Inflammatory macrophage treated with lipopolysaccharide for 1 hour (primary cell): ENCODE results near the gene HOXC5.

Experiments
- DNase-seq, 2 donors: peaks; one replicate each; pipeline ENCODE4 v3.0.0-alpha.2; 2020 to 2022

HOXC5 gene

DNA sequence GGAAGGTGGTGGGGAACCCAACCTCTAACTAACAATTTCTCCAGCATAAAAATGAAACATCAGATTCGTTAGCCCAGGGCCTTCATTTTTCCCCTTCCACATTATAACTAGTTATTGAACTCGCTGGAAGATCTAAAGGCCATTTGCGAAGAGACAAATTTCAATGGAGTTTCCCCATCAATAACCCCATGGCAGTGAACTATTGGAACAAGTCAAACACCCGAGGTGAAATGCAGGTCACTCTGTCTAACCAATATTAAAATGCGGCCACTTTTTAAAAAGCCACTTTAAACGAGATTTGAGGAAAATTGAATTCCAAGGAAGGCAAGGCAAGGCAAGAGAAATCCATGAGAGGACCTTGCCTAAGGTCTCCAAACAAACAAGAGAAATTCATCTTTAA, 16.3 kb downstream of the HOXC5 start:
- DNase-seq = no peak

DNA sequence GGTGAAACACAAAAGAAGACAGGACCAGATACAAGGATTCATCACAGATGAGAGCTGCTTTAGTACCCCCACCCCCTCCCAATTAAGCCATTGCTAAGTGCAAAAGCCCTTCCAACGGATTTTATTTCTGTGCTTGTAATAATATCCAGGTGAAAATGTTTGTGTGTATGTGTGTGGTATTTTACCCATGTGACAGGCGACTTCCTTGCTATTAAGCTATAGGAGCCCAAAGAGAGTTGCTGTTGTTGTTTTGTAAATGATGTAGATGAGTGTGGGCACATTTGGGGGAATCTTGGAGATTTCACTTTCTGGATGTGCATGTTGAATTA, 17.6 kb downstream of the HOXC5 start:
- DNase-seq = no peak

DNA sequence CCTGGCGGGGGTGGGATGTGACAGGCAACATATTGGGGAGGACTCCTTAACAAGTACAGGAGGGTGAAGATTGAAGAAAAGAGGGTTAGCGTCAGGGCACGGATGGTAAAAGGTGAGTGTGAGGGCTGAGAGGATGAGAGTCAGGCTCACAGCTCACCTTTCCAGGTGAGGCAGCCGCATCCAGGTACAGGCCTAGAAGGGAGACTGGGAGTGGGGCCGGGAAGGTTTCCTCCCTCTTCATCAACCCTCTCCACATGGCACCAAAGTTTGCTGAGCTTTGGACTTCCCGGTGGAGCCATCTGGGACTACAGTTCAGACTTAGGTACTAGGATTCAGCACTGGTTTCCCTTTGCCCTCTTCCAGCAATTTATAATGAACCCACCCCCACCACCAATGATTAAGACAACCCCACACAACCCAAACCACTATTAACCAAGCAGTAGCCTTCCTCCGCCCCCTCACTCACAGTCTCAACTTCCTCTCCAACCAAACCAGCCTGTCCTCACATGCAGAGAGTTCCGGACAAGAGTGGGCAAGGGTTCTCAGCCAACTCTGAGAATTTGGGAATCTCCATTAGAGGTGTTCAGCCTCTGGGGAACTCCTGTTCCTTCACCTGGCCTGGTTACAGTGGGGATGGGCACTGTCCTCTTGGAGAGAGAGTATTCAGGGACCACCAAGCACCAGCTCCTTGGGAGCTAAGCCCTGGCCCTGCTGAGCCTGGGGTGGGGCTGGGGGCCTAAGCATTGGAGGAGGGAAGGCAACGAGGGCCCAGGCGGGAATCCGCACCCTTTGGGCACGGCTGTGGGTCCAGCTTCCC, 18.4 kb downstream of the HOXC5 start:
- DNase-seq = peak in 1 of 2 donors; percentile 11

DNA sequence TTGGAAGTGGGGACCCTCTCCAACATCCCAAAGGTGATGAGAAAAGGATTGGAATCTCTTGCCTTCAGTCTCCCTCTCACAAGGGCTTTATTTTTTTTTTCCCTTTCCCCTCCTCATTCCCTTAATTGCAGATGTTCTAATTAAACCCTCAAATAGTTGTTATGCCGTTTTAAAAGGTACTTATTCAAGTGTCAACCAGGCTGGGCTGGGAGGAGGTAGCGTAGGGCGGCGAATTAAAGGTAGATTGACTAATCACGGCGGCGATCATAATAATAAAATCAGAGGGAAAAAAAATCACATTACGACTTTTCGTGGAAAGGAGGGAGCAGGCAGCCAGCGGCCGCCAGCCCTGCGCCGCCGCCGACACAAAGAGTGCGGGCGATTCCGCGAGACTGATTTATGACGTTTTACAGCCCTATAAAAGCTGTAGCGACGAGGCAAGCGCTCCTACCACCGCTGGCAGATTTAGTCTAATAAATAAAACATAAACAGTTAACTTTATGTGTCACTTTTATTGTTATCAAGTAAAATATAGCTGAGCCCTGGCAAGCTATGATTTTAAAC, 19.1 kb downstream of the HOXC5 start:
- DNase-seq = no peak

DNA sequence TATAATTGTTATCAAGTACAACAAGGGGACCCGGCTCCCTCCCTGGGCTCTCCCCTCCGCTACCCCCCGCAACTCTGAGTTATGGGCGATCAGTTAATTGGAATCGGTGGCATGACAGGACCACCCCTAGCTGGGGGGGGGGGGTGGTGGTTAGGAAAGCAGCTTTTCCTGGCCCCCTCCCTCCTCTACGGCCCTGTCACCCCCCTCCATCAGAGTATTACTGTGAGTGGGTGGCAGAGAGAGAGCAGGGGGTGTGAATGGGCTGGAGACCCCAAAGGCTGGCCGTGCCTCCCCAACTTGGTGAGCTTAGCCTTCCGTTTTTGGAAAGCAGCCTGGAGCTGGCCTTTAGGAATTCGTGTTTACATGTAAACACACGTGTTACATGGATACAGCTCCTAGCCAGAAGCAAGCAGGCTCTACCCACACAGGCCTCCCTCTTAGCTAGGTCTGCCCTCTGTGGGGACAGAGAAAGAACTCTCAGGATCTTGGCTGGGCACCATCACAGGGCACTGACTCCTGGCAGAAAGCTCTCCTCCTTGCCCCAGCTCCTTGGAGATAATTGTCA, 19.7 kb downstream of the HOXC5 start:
- no peak for DNase-seq

DNA sequence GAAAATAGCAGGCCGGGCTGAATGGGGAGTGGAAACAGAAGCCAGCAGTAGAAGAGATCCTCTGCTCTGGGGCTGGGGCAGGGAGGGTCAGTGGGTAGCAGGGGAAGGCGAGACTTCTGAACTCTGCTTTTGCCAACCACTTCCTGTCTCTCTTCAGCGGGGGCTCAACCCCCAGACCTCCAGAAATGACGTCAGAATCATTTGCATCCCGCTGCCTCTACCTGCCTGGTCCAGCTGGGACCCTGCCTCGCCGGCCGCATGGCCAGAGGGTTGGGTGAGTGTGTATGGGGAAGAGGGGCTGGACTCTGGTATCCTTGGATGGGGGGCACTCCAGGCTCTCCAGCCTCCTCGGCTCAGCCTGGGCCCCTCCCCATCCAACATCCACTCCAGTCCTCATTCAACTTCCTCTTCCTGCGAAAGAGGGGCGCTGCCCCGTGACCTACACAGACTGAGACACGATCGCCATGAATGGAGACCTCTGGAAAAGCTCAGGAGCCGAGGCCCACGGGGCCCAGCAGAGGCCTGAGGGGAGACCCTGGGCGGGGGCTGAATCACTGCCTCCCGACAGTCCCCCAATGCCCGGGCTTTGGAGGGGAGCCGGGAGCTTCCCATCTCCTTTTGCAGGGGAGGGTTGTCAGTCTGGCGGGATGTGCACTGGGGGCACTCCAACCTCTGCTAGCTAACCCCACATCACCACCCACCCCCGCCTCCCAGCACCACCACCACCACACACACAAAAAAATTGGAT, 20.3 kb downstream of the HOXC5 start:
- DNase-seq = no peak

DNA sequence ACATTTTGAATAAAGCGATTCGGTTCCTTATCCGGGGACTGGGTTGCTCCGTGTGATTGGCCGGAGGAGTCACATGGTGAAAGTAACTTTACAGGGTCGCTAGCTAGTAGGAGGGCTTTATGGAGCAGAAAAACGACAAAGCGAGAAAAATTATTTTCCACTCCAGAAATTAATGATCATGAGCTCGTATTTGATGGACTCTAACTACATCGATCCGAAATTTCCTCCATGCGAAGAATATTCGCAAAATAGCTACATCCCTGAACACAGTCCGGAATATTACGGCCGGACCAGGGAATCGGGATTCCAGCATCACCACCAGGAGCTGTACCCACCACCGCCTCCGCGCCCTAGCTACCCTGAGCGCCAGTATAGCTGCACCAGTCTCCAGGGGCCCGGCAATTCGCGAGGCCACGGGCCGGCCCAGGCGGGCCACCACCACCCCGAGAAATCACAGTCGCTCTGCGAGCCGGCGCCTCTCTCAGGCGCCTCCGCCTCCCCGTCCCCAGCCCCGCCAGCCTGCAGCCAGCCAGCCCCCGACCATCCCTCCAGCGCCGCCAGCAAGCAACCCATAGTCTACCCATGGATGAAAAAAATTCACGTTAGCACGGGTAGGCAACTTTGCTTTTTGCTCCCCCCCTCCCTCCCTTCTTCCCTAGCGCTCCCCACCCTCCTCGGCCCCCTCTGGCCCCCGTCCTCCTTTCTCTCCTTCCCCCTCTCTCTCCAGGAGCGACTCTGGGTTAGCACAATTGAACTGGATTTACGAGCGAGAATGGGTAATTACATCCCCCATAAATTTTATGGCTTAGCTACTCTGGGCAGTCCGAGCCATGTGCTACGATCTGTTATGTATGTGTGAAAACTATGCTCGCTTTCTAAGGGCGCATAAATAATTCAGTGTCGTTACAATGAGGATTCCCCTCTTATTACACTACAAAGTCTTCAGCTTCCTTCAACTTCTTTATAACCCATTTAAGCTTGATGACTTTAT, 21.2 kb downstream of the HOXC5 start, which contains the start of gene HOXC4:
Gene HOXC4 (plus strand): TSS at position 85 of the 991 bp plus-strand sequence. CDS start 88 bp downstream, at position 173.
- DNase-seq = no peak

DNA sequence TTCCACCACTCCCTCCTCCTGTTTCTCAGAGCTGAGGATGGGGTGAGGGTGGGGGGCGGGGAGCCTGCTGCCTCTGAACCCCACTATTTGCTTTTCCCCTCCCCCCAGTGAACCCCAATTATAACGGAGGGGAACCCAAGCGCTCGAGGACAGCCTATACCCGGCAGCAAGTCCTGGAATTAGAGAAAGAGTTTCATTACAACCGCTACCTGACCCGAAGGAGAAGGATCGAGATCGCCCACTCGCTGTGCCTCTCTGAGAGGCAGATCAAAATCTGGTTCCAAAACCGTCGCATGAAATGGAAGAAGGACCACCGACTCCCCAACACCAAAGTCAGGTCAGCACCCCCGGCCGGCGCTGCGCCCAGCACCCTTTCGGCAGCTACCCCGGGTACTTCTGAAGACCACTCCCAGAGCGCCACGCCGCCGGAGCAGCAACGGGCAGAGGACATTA, 21.9 kb downstream of the HOXC5 start:
- DNase-seq = no peak

DNA sequence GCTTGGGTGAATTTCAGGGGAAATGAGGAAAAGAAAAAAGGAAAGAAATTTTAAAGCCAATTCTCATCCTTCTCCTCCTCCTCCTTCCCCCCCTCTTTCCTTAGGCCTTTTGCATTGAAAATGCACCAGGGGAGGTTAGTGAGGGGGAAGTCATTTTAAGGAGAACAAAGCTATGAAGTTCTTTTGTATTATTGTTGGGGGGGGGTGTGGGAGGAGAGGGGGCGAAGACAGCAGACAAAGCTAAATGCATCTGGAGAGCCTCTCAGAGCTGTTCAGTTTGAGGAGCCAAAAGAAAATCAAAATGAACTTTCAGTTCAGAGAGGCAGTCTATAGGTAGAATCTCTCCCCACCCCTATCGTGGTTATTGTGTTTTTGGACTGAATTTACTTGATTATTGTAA, 22.7 kb downstream of the HOXC5 start:
- DNase-seq = no peak

DNA sequence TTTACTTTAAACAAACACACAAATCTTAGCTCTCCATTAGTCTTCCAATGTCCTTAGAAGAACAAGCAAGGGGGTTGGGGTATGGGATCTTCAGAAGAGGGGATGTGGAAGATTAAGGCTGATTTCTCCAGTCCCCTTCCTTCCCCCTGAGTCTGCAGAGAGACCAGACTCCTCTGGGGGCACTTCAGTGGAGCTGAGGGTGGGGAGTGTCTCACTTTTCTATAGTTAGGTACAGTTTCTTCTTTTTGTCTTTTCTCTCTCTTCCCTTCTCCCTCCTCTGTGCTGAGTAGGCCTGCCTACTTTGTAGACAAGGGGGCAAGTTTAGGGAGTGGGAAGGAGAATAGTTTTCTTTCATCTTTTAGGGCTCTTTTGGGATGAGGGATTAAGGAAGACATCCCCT, 23.3 kb downstream of the HOXC5 start:
- no peak for DNase-seq

DNA sequence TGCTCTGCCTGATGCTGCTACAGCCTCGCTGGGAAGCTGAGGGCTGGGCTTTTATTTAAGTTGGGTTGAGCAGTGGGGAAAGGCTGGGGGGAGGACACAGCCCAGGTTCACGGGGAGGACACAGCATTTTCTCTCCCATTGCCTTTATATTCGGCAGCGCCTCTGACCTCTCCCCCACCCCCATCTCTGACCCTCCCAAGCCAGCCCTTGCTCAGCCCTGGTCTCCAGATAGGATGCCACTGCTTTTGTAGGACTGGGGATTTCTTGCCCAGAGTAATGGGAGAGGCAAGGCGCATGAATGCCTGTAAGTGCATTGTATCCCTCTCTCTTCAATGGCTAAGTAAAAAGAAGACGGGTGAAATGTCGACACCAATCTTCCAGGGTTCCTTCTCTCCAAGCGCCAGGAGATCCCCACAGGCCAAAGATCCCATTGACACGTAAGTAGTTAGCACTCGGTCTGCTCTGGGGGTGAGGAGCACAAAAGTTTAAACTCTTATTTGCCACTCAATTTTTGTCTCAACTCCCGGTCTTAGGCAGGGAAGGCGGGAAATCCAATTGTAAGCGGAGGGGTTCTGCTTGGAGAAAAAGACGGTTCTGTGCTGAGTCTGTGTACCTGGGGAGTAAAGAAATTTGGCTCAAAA, 25.4 kb downstream of the HOXC5 start:
- DNase-seq = no peak

DNA sequence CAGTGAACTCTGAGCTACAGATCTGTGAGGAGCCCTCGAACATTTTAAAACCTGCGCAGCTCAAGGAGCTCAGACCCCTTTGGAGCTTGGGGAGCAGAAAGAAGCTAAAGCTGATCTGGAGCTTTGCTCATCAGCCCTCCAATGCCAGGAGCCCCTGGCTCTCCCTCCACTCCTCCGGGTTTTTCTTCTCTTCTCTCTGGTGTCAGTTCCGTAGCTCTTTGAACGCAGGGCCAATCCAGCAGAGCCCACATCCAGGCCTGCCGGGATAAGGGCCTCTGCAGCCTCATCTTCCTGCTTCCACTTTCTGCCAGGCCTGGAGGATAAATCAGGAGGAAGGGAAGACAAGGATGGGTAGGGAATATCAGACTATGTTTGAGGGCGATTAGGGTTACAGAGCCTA, 26.8 kb downstream of the HOXC5 start:
- no peak for DNase-seq

DNA sequence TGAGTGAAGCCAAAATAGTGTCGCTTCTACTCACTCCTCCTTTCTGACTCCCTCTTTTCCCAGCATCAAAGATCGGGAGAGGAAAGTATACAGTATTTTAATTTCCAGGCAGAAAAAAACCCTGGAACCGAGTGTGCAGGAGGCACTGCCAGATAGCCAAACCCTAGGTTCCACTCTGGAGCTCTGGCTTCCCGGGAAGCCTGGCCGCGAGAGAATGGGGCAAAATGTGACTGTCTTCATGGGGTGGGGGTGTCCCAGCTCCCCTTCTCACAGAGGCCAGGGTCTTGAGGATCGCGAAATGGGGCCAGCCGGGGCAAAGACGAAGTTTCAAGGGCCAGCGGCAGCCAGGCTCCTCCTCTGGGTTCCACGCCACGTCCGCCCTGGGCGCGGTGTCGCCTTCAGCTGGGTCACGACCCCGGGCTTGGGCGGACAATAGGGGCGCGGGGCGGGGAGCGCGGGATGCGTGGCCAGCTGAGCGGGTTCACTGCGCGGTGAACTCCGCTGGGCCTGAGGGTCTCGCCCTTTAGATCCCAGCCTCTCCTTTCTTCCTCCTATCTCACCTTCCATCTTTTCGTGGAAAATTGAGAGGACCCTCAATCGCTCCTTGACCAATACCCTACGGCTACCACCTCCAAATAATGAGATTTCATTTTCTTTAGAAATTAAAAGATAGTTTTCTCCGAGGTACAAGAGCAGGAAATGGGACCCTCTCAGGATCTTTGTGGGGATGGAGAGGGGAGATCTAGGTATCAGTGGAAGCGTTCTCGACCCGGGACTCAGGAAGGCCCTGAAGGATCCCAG, 27.5 kb downstream of the HOXC5 start:
- no peak for DNase-seq

DNA sequence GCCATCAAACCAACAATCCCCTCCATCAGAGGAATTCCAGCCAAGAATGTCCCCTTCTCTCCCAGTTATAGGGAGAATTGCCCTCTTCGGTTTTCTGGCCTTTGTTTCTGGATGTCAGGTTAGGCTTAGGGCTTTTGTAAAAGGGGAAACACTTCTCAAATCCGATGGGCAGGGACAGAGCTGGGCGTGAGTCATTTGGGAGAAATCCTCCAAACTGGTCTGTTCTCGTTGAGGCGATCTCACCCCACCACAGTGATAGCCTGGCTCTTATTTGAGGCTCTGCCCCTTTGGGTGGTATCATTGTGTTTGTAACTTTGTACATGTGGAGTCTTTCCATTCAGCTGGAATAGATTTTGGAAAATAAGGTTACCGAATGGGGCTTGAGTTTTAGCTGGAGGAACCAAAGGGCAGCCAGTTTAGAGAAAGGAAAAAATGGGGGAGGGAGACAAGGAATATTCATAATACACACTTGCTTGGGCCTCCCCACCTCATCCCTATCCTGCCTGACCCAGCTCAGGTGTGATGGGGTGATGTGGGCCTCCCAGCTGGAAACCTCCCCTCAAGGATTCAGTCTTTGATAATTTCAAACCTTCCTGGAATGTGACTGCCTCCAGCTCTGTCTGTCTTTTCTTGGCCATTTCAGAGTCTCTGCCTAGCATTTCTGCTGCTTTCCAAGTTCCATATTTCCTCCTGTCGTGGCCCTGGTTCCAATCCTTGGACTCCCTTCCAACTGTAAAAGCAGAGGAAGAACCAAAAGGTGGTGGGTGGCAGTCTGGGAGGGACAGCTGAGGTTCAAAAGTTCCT, 28.3 kb downstream of the HOXC5 start:
- no peak for DNase-seq

DNA sequence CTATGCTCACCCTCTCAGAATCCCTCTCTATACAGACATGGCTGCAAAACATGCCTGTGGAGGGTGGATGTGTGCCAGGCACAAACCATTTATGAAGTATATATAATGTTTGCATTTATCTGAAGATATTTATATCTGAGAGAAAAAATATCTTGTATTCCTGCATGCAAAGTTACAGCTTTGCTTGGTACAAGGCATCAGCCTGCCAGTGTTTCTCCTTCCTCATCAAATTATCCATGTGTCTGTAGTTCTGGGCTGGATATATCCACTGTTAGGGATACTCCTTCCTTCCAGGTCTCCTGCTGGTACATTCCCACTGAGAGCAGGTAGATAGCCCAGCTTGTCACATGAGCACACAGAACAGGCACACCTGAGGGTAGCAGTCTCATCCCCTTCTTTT, 32.8 kb downstream of the HOXC5 start:
- no peak for DNase-seq

DNA sequence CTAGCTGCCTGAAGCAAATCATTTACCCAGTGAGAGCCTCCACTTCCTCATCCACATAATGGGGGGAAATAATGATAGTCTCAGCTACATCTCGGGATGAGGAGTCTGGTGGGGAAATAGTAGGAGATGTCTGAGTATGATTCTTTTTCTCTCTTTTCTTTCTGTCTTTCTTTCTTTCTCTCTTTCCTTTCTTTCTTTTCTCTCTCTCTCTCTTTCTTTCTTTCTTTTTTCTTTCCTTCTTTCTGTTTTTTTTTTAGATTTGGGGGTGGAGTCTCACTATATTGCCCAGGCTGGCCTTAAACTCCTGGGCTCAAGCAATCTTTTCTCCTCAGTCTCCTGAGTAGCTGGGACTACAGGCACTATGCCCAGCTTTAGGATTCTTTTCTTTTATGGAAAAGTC, 33.6 kb downstream of the HOXC5 start:
- DNase-seq = no peak

DNA sequence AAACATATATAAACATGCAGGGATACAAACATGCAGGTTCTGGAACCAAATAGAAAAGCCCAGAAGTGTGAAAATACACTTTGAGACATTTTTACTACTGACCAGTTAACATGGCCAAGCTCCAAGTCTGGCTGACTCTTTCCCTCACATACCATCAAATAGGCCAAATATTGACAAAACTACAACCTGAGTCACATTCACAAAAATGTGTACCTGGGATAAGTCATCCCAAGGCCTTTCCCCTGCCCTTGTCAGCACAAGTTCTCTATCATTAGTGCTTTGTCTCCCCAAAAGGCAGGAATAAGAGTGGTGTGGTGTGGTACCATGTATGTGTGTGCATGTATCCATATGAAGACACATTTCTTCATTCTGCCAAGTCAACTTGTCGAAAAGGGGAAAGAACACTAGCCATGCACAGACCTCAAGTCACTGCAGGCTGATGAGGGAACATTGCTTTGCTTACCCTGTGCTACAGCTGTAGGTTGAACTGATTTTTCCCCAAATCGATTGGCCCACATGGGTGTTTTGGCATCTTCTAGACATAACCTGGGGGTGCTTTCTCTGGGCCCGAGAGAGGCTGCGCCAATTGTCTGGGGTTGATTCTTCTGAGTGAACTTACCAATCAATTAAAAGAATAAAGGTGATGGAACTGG, 35.7 kb downstream of the HOXC5 start:
- DNase-seq = no peak

DNA sequence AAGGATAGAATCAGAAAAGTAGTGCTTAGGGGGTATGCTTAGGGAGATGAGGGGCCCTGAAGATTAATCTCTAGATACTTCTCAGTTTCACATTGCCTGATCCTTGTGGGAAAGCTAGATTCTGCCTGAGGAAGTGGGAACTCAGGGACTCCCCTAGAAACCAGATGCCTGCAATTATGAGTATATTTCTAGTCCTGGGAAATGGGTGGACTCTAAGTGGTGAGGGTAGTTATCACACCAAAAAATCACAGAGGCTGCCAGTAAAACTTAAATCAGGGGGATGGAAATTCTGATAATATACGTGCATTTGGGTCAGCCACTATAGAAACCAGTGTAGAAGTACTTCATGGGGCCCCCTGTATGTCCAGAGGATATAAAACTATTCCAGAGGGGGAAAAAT, 39.1 kb downstream of the HOXC5 start:
- no peak for DNase-seq

DNA sequence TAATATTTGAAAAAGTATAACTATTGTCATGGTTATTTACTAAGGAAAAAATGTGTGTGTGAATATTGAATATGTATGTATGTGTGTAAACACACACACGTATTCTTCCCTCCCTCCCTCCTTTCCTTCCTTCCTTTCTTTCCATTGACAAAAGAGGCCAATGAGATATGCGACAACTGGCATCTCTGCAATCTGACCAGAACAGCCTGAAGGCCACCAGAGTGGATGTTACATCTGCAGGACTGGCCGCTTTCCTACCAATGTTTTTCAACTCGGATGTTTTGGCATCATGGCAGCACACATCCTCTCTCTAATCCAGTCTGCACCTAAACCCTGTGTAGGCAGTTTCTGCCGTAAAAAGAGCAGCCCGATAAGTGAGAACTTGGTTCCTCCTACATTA, 41.5 kb downstream of the HOXC5 start:
- DNase-seq = no peak

DNA sequence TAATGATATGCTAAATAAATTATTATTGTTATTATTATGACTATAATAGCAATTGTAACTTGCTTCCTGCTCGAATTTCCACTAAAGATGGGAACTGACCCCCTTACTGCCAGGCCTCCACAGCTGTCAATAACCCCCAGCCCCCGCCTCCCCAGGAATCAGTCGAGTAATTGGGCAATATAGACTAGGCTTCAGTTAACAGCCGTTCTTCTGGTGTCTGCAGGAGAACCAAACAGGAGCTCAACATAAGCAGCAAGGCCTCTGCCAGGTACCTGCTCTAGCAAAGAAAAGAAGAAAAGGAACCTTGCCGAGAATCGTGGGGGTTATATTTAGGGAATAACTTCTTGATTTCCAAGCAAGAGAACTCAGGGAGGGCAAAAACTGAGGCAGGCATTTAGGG, 42.6 kb downstream of the HOXC5 start:
- no peak for DNase-seq
